Stimulated activated CD4-positive, alpha-beta T cell treated with anti-CD3 and anti-CD28 coated beads, Interleukin-2, amount 100 ng/mL, for 48 hours (primary cell): Measurements from ENCODE around the gene ZPLD1.

Experiments
- DNase-seq, 2 donors: peaks; one replicate each; pipeline ENCODE4 v3.0.0-alpha.2; 2020

The ZPLD1 gene

GRCh38 chr3:102434715-102435114 is at the start of gene ZPLD1:
TSS of gene ZPLD1 (plus strand) at chr3:102435015. CDS start at chr3:102438488, 3,473 bp downstream.
- no peak for DNase-seq

- DNase-seq = no peak
Observed at GRCh38 chr3:102390171-102390864, 44.5 kb upstream of the ZPLD1 start.

GRCh38 chr3:102390916-102391315 is 43.9 kb upstream of the ZPLD1 start:
- DNase-seq = no peak

- no peak for DNase-seq
Observed at GRCh38 chr3:102391491-102391890, 43.3 kb upstream of the ZPLD1 start.

GRCh38 chr3:102394517-102394916 is 40.3 kb upstream of the ZPLD1 start:
- no peak for DNase-seq

- DNase-seq = no peak
Observed at GRCh38 chr3:102398176-102398575, 36.6 kb upstream of the ZPLD1 start.

- no peak for DNase-seq
Observed at GRCh38 chr3:102398666-102399065, 36.1 kb upstream of the ZPLD1 start.

GRCh38 chr3:102400142-102400541 is 34.7 kb upstream of the ZPLD1 start:
- no peak for DNase-seq

GRCh38 chr3:102400766-102401165 is 34.0 kb upstream of the ZPLD1 start:
- DNase-seq = no peak

GRCh38 chr3:102410616-102411015 is 24.2 kb upstream of the ZPLD1 start:
- no peak for DNase-seq

- DNase-seq = no peak
Observed at GRCh38 chr3:102415553-102415952, 19.3 kb upstream of the ZPLD1 start.

- no peak for DNase-seq
Observed at GRCh38 chr3:102419786-102420185, 15.0 kb upstream of the ZPLD1 start.

GRCh38 chr3:102441832-102442231 is 7.0 kb downstream of the ZPLD1 start:
- DNase-seq = no peak

- DNase-seq = no peak
Observed at GRCh38 chr3:102443021-102443420, 8.2 kb downstream of the ZPLD1 start.

GRCh38 chr3:102444101-102444500 is 9.3 kb downstream of the ZPLD1 start:
- no peak for DNase-seq

GRCh38 chr3:102447272-102447671 is 12.5 kb downstream of the ZPLD1 start:
- no peak for DNase-seq

GRCh38 chr3:102449341-102449740 is 14.5 kb downstream of the ZPLD1 start:
- DNase-seq = no peak

- no peak for DNase-seq
Observed at GRCh38 chr3:102449930-102450329, 15.1 kb downstream of the ZPLD1 start.

GRCh38 chr3:102450976-102451375 is 16.2 kb downstream of the ZPLD1 start:
- DNase-seq = no peak

GRCh38 chr3:102451543-102451942 is 16.7 kb downstream of the ZPLD1 start:
- no peak for DNase-seq

GRCh38 chr3:102454181-102454580 is 19.4 kb downstream of the ZPLD1 start:
- DNase-seq = no peak

- no peak for DNase-seq
Observed at GRCh38 chr3:102457644-102458043, 22.8 kb downstream of the ZPLD1 start.

GRCh38 chr3:102460579-102460978 is 25.8 kb downstream of the ZPLD1 start:
- no peak for DNase-seq

- DNase-seq = no peak
Observed at GRCh38 chr3:102464261-102464660, 29.4 kb downstream of the ZPLD1 start.

GRCh38 chr3:102466001-102466400 is 31.2 kb downstream of the ZPLD1 start:
- no peak for DNase-seq
